Heart right ventricle (tissue), 16 donors: Measurements from ENCODE around the gene IGF1. TPM values are rescaled to one million over a fixed set of nuclear protein-coding genes. Genes with fewer than 3 reads are reported as not detected.

Experiments
- ATAC-seq, 8 donors: fragments of 200-7000 bp; cut with Tn5 transposase; one replicate each; pipeline ENCODE4 v1.9.1; 2020; ENCODE audit warnings: mild to moderate bottlenecking in 8 of 8, moderate library complexity in 8 of 8, moderate number of reproducible peaks in 1 of 8
- DNase-seq, 2 donors: peaks; one replicate each; pipeline ENCODE4 v3.0.0-alpha.2; 2020
- H3K27ac ChIP-seq, 10 donors: fragments of 200-600 bp; sonication (generic) in 2 of 10; one replicate each; pipeline versions ENCODE4 v1.5.0 to v1.8.0; 2020 to 2022; ENCODE audit warnings: mild to moderate bottlenecking in 3 of 10
- H3K27me3 ChIP-seq, 7 donors: fragments of 200-600 bp; one replicate each; pipeline ENCODE4 v1.8.0; 2021 to 2022; ENCODE audit warnings: mild to moderate bottlenecking in 2 of 7
- H3K36me3 ChIP-seq, 9 donors: fragments of 200-600 bp; sonication (generic) in 1 of 9; one replicate each; pipeline versions ENCODE4 v1.5.0 to v1.8.0; 2020 to 2022; ENCODE audit warnings: mild to moderate bottlenecking in 2 of 9
- H3K4me1 ChIP-seq, 9 donors: fragments of 200-600 bp; sonication (generic) in 1 of 9; one replicate each; pipeline versions ENCODE4 v1.5.0 to v1.8.0; 2020 to 2022; ENCODE audit warnings: mild to moderate bottlenecking in 4 of 9
- H3K4me3 ChIP-seq, 10 donors: fragments of 200-600 bp; sonication (generic) in 2 of 10; one replicate each; pipeline versions ENCODE4 v1.5.0 to v1.8.0; 2020 to 2022; ENCODE audit warnings: mild to moderate bottlenecking in 7 of 10, moderate library complexity in 2 of 10
- H3K9me3 ChIP-seq, 11 donors: fragments of 200-600 bp in 10 of 11; sonication (generic) in 2 of 11; one replicate each; pipeline versions ENCODE4 v1.5.0 to v1.8.0; 2013 to 2022; ENCODE audit warnings: mild to moderate bottlenecking in 2 of 11, control low read depth in 1 of 11, moderate library complexity in 1 of 11
- WGBS, 2 donors: extraction: QIAGEN DNeasy Blood & Tissue Kit; methylation state at CpG; one replicate each; pipeline ENCODE4 v1.1.7; 2013; ENCODE audit warnings: inconsistent platforms in 1 of 2; 5-methylcytosine and 5-hydroxymethylcytosine counted together
- intact Hi-C, 10 donors: fragments of 100-400 bp; cut with DNase I; formaldehyde crosslinking; loops; one replicate each; pipeline versions ENCODE4 v1.11.1 to v1.14.2; 2022
- polyA plus RNA-seq, 2 donors: library from polyadenylated mRNA; stranded (reverse); fragments of 200-250 nt; gene quantifications; one replicate each; pipeline ENCODE4 v1.2.3, GENCODE V29; 2013
- total RNA-seq, 10 donors: library from RNA; stranded (reverse); fragmentation: NEBNext Ultra II Directional in 3 of 10; extraction: Animal tissue kit (Norgen Biotek cat#: 25700) in 3 of 10; gene quantifications; one replicate each; pipeline versions ENCODE4 v1.2.1 to v1.2.4, GENCODE V29; 2021 to 2023
- TF ChIP-seq, protein P1 (sequence below), 9 donors: fragments of 200-600 bp; sonication (generic) in 2 of 9; IDR thresholded peaks; one replicate each; pipeline versions ENCODE4 v1.5.0 to v1.8.0; 2021 to 2022; ENCODE audit warnings: antibody characterized with exemption in 9 of 9, mild to moderate bottlenecking in 5 of 9, moderate library complexity in 1 of 9
- donor health status: Arrhythmogenic right ventricular cardiomyopathy.
- donor health status: ischemic (EF 13 %, LVEDD 7.1; RV severe dilation, severe dysfunction).
- donor health status: healthy with polysubstance abuse.
- donor health status: DM: no; HTN: yes; CAD: no.
- donor health status: DM: no; HTN: no; CAD: no.
- donor health status: ischemic (EF 25% LVEDD 6.9; RV normal size, moderate dysfunction).
- donor health status: ischemic (EF 25% LVEDD 5.7; RV mildly dilated, moderate dysfunction).
- donor health status: healthy.
- donor health status: DM: yes; HTN: yes; CAD: no.
- donor health status: Ischemic cardiomyopathy.
- donor health status: ischemic (EF 35%, LVEDD 5.7; RV mildly dilated, moderate dysfunction).
- donor health status: nonischemic (EF 11% LVEDD 7.7; RV severe dilation, severe dysfunction).
- donor health status: DM: yes; HTN: yes; CAD: no.
- donor health status: PGD.
- donor health status: ischemic (EF 29% LVEDD 5.4; RV normal size, mild dysfunction).
- donor health status: nonischemic (EF 23%, LVEDD 6.1; RV moderate dilation, normal function).

The IGF1 gene
- total and polyA plus RNA-seq, 12 donors: 6.3 to 32.3 (median 8.9) TPM

DNA sequence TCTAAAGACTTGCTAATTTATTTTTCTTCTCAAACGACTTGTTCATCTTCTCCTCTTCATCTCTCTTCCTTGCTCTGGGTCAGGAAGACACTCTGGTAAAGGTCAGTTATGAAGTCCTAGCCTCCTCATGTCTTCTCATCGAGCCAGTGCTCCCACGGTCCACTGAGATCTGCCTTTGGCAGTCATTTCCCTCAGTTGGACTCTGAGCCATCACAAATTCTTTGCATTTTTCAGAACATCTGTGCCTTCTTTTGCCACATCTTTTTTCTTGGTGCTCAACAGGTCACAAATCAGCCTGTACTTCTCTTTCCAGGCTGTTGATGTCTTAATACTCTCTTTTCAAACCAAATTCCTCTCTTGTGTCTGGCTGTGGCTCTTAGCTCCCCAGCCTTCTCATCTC lies 49.7 kb downstream of the IGF1 start:
- H3K9me3 ChIP-seq: no peaks in the 10 kb centered on the region
- 47 to 58% methylated on average over 3 of the region's 3 CpGs for WGBS, 2 donors
- peak overlapping the region in 4 of 10 donors; percentile 14 to 57 (median 36) for H3K27ac ChIP-seq
- H3K27me3 ChIP-seq: no peaks in the 10 kb centered on the region
- ATAC-seq: peak in 2 of 8 donors; percentile 30 to 60
- peaks cover 0 to 30% (median 9%) of the 10 kb centered on the region in 9 donors for H3K4me1 ChIP-seq
- TF ChIP-seq, protein P1, sequence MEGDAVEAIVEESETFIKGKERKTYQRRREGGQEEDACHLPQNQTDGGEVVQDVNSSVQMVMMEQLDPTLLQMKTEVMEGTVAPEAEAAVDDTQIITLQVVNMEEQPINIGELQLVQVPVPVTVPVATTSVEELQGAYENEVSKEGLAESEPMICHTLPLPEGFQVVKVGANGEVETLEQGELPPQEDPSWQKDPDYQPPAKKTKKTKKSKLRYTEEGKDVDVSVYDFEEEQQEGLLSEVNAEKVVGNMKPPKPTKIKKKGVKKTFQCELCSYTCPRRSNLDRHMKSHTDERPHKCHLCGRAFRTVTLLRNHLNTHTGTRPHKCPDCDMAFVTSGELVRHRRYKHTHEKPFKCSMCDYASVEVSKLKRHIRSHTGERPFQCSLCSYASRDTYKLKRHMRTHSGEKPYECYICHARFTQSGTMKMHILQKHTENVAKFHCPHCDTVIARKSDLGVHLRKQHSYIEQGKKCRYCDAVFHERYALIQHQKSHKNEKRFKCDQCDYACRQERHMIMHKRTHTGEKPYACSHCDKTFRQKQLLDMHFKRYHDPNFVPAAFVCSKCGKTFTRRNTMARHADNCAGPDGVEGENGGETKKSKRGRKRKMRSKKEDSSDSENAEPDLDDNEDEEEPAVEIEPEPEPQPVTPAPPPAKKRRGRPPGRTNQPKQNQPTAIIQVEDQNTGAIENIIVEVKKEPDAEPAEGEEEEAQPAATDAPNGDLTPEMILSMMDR (IDR thresholded peaks at IDR 0.05): no peak
- DNase-seq: no peak
- H3K36me3 ChIP-seq: no peaks in the 10 kb centered on the region
- no peak overlapping the region for H3K4me3 ChIP-seq
- intact Hi-C loops: no loop called here

DNA sequence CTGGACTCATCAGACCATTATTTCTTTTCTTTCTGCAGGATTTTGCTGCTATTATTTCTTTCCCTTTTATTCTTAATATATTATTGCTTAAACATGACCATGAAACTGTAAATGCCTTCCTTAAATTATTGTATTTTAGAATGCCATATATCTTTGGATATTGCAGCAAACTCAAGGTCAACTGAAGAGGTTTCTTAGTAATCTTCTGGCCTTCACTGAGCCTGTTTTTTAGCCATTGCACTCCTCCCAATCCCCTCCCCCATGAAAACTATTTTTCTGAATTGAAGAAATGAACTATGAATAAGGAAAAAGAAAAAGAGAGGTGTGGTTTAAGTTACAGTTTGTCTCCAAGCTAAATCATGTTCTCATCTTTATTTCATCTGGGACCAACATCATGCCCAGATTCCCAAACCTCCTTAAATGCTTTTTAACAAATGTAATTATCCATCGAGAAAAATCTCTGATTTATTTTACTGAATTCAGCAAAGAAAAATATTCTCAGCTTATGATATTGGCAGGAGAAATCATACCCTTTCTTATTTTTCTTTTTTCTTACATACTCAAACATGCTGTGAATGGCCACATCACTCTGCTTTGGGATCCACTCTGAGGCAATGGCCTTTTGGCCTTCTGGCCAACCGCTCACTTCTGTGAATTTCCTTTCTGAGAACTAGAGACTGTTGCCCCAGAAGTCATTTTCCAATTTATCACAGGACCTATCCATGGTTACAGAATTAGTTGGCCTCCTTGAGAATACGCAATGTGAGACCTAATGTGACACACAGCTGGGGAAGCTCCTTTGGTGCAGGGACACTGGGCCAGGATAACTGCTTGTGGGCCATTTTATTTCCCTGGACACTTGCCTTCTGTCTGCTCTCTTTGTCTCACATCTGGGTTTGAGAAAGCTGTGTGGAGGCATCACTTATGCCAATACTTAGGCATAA lies 50.9 kb downstream of the IGF1 start:
- Histone ChIP-seq H3K9me3 (no peaks in the 10 kb centered on the region), H3K4me1 (peaks cover 0 to 30% (median 9%) of the 10 kb centered on the region in 9 donors), H3K4me3 (no peak overlapping the region), H3K36me3 (no peaks in the 10 kb centered on the region), H3K27ac (peak overlapping the region in 6 of 10 donors; percentile 20 to 57 (median 49)), H3K27me3 (no peaks in the 10 kb centered on the region)
- TF ChIP-seq, protein P1 (IDR thresholded peaks at IDR 0.05): no peak
- DNase-seq: peak in 1 of 2 donors; percentile 18
- 74 to 80% methylated on average over 3 of the region's 3 CpGs for WGBS, 2 donors
- intact Hi-C loops: no loop called here
- ATAC-seq: peak in 7 of 8 donors; percentile 34 to 69 (median 45)

DNA sequence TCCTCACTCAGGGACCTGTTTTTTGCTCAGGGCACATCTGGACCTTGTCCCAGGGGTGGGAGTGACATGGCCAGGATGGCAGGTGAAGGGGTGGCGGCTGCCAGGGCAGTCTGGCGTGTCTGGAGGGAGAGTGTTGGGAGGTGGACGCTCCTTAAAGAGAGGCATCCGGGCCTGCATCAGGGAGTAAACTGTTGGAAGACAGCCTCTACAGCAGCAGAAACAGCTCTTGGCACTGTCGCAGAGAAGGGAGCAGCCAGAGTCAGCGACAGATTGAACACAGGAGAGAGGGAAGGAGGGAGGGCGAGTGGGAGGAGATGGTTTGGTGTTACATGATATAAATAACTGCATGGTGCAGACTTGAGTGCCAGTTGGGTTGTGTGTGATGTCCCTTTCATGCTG lies 52.8 kb downstream of the IGF1 start:
- ATAC-seq (peak; percentile 62 to 91 (median 77)), DNase-seq (peak; percentile 31 to 47)
- Histone ChIP-seq H3K9me3 (no peaks in the 10 kb centered on the region), H3K27ac (peak overlapping the region in 8 of 10 donors; percentile 28 to 58 (median 42)), H3K36me3 (no peaks in the 10 kb centered on the region), H3K27me3 (no peaks in the 10 kb centered on the region), H3K4me1 (peaks cover 0 to 21% (median 9%) of the 10 kb centered on the region in 9 donors), H3K4me3 (no peak overlapping the region)
- 48 to 50% methylated on average over 7 of the region's 7 CpGs for WGBS, 2 donors
- intact Hi-C loops: no loop called here
- TF ChIP-seq, protein P1 (IDR thresholded peaks at IDR 0.05): no peak

DNA sequence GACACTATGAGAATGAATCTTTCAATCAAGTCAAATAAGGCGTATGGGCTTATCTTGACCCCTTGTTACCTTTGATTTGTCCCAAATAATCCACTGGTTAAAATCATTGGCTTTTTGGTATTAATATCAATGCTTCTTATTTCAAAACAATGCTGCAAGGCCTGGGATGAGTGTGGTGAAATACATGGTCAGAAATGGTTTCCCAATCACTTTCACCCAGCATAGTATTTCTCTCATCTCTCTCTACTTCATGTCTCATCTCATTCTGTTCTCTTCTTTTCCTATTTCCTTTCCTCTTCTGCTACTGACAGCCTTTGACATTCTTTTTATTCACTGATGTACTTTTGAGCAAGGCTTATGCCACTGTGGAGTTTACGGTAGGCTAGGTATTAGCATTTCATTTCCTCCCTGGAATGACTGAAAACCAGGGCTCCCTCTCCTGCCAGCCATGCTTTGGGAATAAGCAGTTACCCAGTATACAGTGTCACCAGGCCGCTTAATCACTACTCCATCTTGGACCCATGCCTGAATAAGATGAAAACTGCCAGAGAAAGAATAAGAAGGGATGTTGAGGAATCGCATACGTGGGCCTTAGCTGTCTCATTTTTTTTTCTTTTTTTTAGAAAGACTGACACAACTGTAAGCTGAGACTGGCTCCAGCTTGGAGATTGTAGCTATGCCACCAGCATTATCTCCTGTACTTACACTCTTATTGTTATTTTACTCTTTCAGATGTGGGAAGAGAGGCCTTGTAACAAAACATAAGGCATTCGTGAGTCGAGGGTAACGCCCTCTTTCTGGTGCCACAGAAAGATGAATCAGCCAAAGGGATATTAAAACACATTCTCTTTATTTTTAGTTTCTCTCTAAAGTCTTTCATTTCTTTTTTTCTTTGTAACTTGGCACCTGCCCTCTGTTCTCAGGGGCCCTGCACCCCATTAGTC lies 53.5 kb downstream of the IGF1 start:
- H3K4me3 ChIP-seq: no peak overlapping the region
- WGBS, 2 donors: 70 to 80% methylated on average over 8 of the region's 8 CpGs
- peaks cover 0 to 21% (median 9%) of the 10 kb centered on the region in 9 donors for H3K4me1 ChIP-seq
- no peaks in the 10 kb centered on the region for H3K9me3 ChIP-seq
- ATAC-seq: peak in 1 of 8 donors; percentile 23
- no peak for DNase-seq
- intact Hi-C loops: no loop called here
- H3K36me3 ChIP-seq: no peaks in the 10 kb centered on the region
- no peaks in the 10 kb centered on the region for H3K27me3 ChIP-seq
- TF ChIP-seq, protein P1 (IDR thresholded peaks at IDR 0.05): no peak
- peak overlapping the region in 8 of 10 donors; percentile 28 to 58 (median 42) for H3K27ac ChIP-seq
